Transverse colon (tissue), 4 donors: ENCODE measurements around the gene ZDHHC17.

ENCODE experiments used
- CTCF ChIP-seq, 5 experiments: fragments of 200-600 bp in 3 of 5; fragments of 450-650 bp in 2 of 5; sonication (generic) in 3 of 5; IDR thresholded peaks; 1 replicate in 2 of 5; 2 replicates in 3 of 5; pipeline ENCODE4 v1.5.1; 2016 to 2017; ENCODE audit warnings: antibody characterized with exemption in 5 of 5, inconsistent platforms in 3 of 5, mild to moderate bottlenecking in 2 of 5, moderate library complexity in 1 of 5
- EP300 ChIP-seq: sonication (generic); formaldehyde crosslinking; IDR thresholded peaks from one replicate; pipeline ENCODE4 v1.6.1; 2017; ENCODE audit warnings: antibody characterized with exemption, low read depth
- POLR2A ChIP-seq: fragments of 450-650 bp; IDR thresholded peaks from one replicate; pipeline ENCODE4 v1.6.1; 2016; ENCODE audit warnings: antibody characterized with exemption, mild to moderate bottlenecking, moderate library complexity
- POLR2AphosphoS5 ChIP-seq, 3 donors: sonication (generic); formaldehyde crosslinking; IDR thresholded peaks; one replicate each; pipeline ENCODE4 v1.6.1; 2016; ENCODE audit warnings: antibody characterized with exemption in 3 of 3

- TF ChIP-seq CTCF (IDR thresholded peaks at IDR 0.05) (no peak), EP300 (no peak), POLR2A (no peak), POLR2AphosphoS5 (IDR thresholded peaks at IDR 0.05) (no peak)
Measured at GRCh38 chr12:76720068-76720467, 43.8 kb upstream of the ZDHHC17 start.
